GM12878 (cell line): ENCODE measurements around the gene PLCD1.

Source experiments
- BACH1 ChIP-seq: fragments of 450-650 bp; IDR thresholded peaks from 2 replicates; pipeline ENCODE4 v1.6.1; 2017; ENCODE audit warnings: mild to moderate bottlenecking, borderline replicate concordance
- BHLHE40 ChIP-seq, 2 experiments: fragments of 450-650 bp in 1 of 2; IDR thresholded peaks; 2 replicates each; pipeline ENCODE4 v1.6.1; 2011 to 2017; ENCODE audit warnings: low read depth in 2 of 2, borderline replicate concordance in 1 of 2, improper control_type of control experiment in 1 of 2, low read length in 1 of 2, mild to moderate bottlenecking in 1 of 2
- CHD1 ChIP-seq: IDR thresholded peaks from 2 replicates; pipeline ENCODE4 v1.6.1; 2012; ENCODE audit warnings: low read depth, low read length, improper control_type of control experiment
- CHD2 ChIP-seq: IDR thresholded peaks from 2 replicates; pipeline ENCODE4 v1.6.1; 2011; ENCODE audit warnings: low read depth, low read length, improper control_type of control experiment, borderline replicate concordance
- NRF1 ChIP-seq: conservative IDR thresholded peaks from 2 replicates; pipeline ENCODE4 v1.6.1; 2011; ENCODE audit warnings: mild to moderate bottlenecking, low read depth, low read length, improper control_type of control experiment
- RELA ChIP-seq: fragments of 450-650 bp; IDR thresholded peaks from 2 replicates; pipeline ENCODE4 v1.8.0; 2014; ENCODE audit warnings: borderline replicate concordance; ENCODE audit not compliant: partially characterized antibody
- TAF1 ChIP-seq: IDR thresholded peaks from 2 replicates; pipeline ENCODE4 v1.6.1; 2011; ENCODE audit warnings: mild to moderate bottlenecking, low read depth, low read length, borderline replicate concordance
- ZNF274 ChIP-seq: IDR thresholded peaks from one replicate; pipeline ENCODE4 v1.8.0; 2011; ENCODE audit not compliant: insufficient read length, insufficient read depth
- ZSCAN29 ChIP-seq: fragments of 450-650 bp; IDR thresholded peaks from 2 replicates; pipeline ENCODE4 v1.6.1; 2017; ENCODE audit warnings: mild to moderate bottlenecking, moderate library complexity
- TF ChIP-seq, protein P1 (sequence below), 3 experiments: IDR thresholded peaks in 2 of 3; conservative IDR thresholded peaks in 1 of 3; 2 replicates each; pipeline ENCODE4 v1.5.1; 2011; ENCODE audit warnings: low read depth in 3 of 3, low read length in 3 of 3, mild to moderate bottlenecking in 3 of 3, control low read depth in 2 of 3, moderate library complexity in 2 of 3, inconsistent platforms in 1 of 3, mixed read lengths in 1 of 3; ENCODE audit not compliant: control insufficient read depth in 2 of 3, insufficient read depth in 1 of 3; ENCODE audit errors: extremely low read depth in 1 of 3

DNA sequence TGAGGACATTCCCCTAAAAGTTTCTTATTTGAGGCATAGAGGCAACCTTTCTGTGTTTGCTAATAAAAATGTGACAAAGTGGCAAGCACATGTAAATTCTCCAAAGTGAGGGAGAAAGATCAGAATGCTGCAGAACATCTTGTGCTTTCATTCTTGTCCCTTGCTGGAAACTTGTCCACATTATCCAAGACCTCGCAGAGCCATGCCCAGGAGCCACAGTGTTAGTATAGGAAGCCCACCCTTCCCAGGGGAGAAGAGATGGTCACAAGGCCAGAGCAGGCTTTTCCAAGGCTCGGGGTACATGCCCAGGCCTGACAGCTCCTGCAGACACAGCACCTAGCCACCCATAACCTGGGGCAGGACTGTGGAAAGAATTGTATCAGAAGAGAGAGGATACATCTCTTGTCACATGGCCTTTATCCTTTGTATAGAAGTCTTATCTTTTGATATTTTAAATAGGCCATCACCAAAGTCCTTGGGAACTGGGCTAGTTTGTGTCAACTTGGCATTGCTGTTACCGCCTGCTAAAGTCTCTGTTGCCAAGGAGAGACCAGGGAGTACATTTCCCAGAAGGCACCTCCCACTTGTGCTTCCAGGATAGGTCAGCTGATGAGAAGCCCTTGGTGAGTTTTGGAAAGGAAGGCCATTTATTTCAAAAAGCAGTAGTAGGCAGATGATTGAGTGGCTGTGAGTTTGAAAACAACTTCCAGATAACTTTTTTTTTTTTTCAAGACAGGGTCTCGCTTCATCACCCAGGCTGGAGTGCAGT, 20.1 kb upstream of the PLCD1 start:
- TF ChIP-seq ZSCAN29 (no peak), TAF1 (no peak), NRF1 (no peak), ZNF274 (no peak), CHD1 (no peak), BACH1 (no peak), BHLHE40 (IDR thresholded peaks at IDR 0.05; ENCODE audit: borderline replicate concordance in 1 of 2, low read depth in 2 of 2, low read length in 1 of 2) (no peak), CHD2 (no peak), RELA (no peak)
- TF ChIP-seq, protein P1, sequence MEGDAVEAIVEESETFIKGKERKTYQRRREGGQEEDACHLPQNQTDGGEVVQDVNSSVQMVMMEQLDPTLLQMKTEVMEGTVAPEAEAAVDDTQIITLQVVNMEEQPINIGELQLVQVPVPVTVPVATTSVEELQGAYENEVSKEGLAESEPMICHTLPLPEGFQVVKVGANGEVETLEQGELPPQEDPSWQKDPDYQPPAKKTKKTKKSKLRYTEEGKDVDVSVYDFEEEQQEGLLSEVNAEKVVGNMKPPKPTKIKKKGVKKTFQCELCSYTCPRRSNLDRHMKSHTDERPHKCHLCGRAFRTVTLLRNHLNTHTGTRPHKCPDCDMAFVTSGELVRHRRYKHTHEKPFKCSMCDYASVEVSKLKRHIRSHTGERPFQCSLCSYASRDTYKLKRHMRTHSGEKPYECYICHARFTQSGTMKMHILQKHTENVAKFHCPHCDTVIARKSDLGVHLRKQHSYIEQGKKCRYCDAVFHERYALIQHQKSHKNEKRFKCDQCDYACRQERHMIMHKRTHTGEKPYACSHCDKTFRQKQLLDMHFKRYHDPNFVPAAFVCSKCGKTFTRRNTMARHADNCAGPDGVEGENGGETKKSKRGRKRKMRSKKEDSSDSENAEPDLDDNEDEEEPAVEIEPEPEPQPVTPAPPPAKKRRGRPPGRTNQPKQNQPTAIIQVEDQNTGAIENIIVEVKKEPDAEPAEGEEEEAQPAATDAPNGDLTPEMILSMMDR (IDR thresholded peaks at IDR 0.05 in 2 of 3, conservative IDR thresholded peaks at IDR 0.05 in 1 of 3; ENCODE audit: control insufficient read depth in 2 of 3, extremely low read depth in 1 of 3, insufficient read depth in 1 of 3, low read depth in 3 of 3, low read length in 3 of 3), result no peak
